GM11168 (cell line): ENCODE results near the gene FBXO41.

Experiments used
- in situ Hi-C: fragments of 300-500 bp; cut with MboI; formaldehyde crosslinking; loops from one replicate; pipeline ENCODE4 v1.12.0; 2022; ENCODE audit warnings: low sequenced_read_pairs; ENCODE audit not compliant: unreplicated experiment

The FBXO41 gene

GRCh38 chr2:73218298-73218697 is 66.0 kb downstream of the FBXO41 start:
- in situ Hi-C loops, result no loop called here

DNA sequence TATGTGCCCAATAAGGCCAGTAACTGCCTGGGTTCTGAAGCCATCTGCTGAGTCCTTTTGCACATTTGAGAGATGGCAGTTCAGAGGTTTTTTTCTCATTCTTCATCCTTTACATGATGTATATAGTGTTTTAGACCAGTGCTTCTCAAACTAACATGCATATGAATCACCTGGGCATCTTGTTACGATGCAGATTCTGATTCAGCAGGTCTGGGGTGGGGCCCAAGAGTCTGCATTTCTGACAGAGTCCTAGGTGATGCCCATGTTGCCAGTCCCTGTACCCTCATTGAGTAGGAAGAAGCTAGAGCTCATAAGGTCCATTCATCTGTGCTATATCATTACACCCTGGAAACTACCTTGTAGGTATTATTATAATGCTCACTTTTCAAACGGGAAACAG is 66.5 kb downstream of the FBXO41 start:
- in situ Hi-C loops, result no loop called here

- in situ Hi-C loops, result no loop called here
Measured at GRCh38 chr2:73217160-73217559, 67.1 kb downstream of the FBXO41 start.

GRCh38 chr2:73215254-73215653 is 69.0 kb downstream of the FBXO41 start:
- in situ Hi-C loops, result no loop called here

GRCh38 chr2:73214120-73215035 is 69.9 kb downstream of the FBXO41 start, which contains the start of gene SMYD5:
TSS of gene SMYD5 (plus strand) at chr2:73214245. CDS start at chr2:73214267, 22 bp downstream.
- in situ Hi-C loops, result no loop called here

DNA sequence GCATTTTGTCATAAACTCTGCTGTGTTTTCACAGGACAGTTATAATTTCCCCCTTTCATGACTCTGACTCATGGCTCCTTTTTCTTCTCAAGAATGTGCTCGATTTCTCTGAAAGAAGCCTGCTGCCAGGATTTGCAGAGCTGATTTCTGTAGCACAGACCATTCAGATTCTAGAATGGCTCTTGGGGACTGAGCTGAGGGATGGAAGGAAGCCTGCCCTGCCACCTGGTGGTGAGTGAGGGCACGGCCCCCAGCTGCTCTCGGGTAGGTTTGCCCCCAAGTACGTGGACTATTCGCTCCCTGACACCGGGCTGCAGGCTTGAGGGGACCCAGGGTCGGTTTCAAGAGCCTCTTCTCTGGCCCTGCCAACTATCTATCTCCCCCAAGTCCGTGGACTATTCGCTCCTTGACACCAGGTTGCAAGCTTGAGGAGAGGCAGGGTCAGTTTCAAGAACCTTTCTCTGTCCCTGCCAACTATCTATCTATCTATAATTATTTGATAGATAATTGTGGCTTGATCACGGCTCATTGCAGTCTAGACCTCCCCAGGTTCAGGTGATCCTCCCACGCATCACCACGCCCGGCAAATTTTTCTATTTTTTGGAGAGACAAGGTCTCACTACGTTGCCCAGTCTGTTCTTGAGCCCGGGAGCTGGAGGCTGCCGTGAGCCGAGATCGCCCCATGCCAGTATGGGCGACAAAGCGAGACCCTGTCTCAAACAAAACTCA is 71.7 kb downstream of the FBXO41 start:
- in situ Hi-C loops, result no loop called here

- in situ Hi-C loops, result no loop called here
Measured at GRCh38 chr2:73212098-73212447, 72.2 kb downstream of the FBXO41 start.

GRCh38 chr2:73210696-73211095 is 73.6 kb downstream of the FBXO41 start:
- in situ Hi-C loops, result no loop called here

GRCh38 chr2:73210019-73210418 is 74.3 kb downstream of the FBXO41 start:
- in situ Hi-C loops, result no loop called here

GRCh38 chr2:73208258-73208657 is 76.0 kb downstream of the FBXO41 start:
- in situ Hi-C loops, result no loop called here

DNA sequence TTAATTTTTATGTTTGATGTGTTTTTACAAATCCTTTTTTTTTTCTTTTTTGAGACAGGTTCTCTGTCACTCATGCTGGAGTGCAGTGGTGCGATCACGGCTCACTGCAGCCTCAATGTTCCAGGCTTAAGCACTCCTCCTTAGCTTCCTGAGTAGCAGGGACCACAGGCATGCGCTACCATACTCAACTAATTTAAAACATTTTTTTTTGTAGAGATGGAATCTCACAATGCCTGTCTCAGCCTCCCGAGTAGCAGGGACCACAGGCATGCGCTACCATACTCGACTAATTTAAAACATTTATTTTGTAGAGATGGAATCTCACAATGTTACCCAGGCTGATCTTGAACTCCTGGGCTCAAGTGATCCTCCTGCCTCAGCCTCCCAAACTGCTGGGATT is 78.7 kb downstream of the FBXO41 start:
- in situ Hi-C loops, result no loop called here
